NT2/D1 (cell line): ENCODE measurements around the gene IGLL5.

ENCODE experiments used
- DNase-seq: peaks from one replicate; pipeline ENCODE4 v3.0.0-alpha.2; 2011; ENCODE audit warnings: low read depth, low spot score
- H3K27me3 ChIP-seq: 2 replicates; pipeline ENCODE4 v1.6.0; 2011; ENCODE audit warnings: mild to moderate bottlenecking; ENCODE audit not compliant: insufficient read length, insufficient read depth
- H3K36me3 ChIP-seq: 2 replicates; pipeline ENCODE4 v1.6.1; 2011; ENCODE audit warnings: mild to moderate bottlenecking, low read length, mixed read lengths; ENCODE audit not compliant: insufficient read depth, insufficient read length
- H3K4me1 ChIP-seq: 2 replicates; pipeline ENCODE4 v1.5.1; 2011; ENCODE audit not compliant: insufficient read depth, insufficient read length
- H3K4me3 ChIP-seq: 2 replicates; pipeline ENCODE4 v1.5.1; 2011; ENCODE audit warnings: low read depth; ENCODE audit not compliant: insufficient read length
- H3K9ac ChIP-seq: 2 replicates; pipeline ENCODE4 v1.6.0; 2011; ENCODE audit warnings: low read depth; ENCODE audit not compliant: insufficient read length
- H3K9me3 ChIP-seq: 2 replicates; pipeline ENCODE4 v1.5.1; 2011; ENCODE audit warnings: mild to moderate bottlenecking, low read length; ENCODE audit not compliant: insufficient read depth
- SUZ12 ChIP-seq: IDR thresholded peaks from 2 replicates; pipeline ENCODE4 v1.6.1; 2011; ENCODE audit not compliant: insufficient read length, insufficient read depth; ENCODE audit errors: extremely low read depth
- YY1 ChIP-seq: IDR thresholded peaks from 2 replicates; pipeline ENCODE4 v1.6.1; 2011; ENCODE audit not compliant: insufficient read length, insufficient read depth
- ZNF274 ChIP-seq: IDR thresholded peaks from 2 replicates; pipeline ENCODE4 v1.6.1; 2011; ENCODE audit warnings: mild to moderate bottlenecking, low read depth, low read length

IGLL5 gene

DNA sequence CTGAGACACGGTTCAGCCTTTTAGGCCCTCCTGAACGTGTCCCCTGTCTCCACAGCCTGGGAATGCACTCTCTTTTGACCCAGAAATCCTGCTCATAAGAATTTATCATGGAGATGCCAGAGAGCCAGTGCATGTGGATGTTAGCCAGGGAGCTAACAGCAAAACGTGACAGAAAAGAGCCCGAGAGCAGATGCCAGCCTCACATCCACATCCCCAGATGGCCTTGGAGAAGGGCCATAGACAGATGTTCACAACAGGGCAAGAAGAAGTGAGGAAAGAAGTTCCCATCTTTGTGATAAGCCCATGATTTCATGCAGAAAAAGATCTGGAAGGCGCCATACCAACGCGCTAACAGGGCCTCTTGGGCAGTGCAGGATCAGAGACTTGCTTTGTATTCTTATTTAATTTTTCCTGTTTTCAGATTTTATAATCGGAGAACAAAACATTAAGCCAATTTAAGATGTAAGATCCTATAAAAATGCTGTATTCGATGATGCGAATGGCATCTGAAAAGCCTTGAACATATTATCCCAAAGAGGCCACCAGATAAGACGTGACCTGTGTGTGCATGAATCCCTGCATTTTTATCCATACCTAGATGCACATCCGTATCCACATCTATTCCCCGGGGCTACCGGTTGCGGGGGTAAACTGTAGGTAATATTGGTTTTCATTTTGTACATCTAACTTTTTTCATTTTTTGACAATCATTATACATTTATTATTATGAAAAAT lies 48.7 kb downstream of the IGLL5 start:
- Histone ChIP-seq H3K9me3 (no peaks in the 10 kb centered on the region), H3K9ac (no peak overlapping the region), H3K4me3 (no peak overlapping the region), H3K27me3 (peaks cover 96% of the 10 kb centered on the region), H3K4me1 (no peaks in the 10 kb centered on the region), H3K36me3 (no peaks in the 10 kb centered on the region)
- no peak for DNase-seq
- TF ChIP-seq SUZ12 (no peak), YY1 (no peak), ZNF274 (no peak)

- no peak overlapping the region for H3K9ac ChIP-seq
- no peak overlapping the region for H3K4me3 ChIP-seq
- peaks cover 96% of the 10 kb centered on the region for H3K27me3 ChIP-seq
- H3K36me3 ChIP-seq: no peaks in the 10 kb centered on the region
- H3K9me3 ChIP-seq: no peaks in the 10 kb centered on the region
- TF ChIP-seq YY1 (no peak), ZNF274 (no peak), SUZ12 (no peak)
- no peak for DNase-seq
- H3K4me1 ChIP-seq: no peaks in the 10 kb centered on the region
Measured at GRCh38 chr22:22936915-22937656, 49.5 kb downstream of the IGLL5 start.

DNA sequence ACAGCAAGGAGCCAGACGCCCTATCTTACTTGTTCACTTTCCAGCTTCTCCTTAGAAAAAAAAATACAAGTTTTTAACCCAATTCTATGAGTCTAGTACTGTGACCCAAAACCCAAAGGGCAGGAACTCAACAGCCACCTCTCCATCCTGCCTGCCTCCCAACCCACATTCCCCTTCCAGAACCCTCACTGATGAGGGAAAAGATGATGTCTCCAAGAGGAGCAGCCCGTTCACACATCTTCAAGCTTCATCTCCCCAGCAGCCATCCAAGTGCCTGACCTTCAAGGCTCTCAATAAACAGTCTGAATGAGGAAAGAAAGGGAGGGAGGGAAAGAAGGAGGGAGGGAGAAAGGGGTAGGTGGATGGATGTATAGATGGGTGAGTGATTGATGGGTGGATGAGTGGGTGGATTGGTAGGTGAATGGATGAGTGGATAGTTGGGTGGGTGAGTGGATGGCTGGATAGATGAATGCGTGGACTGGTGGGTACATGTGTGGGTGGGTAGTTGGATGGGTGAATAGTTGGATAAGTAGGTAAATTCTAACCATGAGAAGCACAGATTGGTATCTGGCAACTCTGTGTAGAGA lies 50.4 kb downstream of the IGLL5 start:
- no peak overlapping the region for H3K9ac ChIP-seq
- no peaks in the 10 kb centered on the region for H3K9me3 ChIP-seq
- no peaks in the 10 kb centered on the region for H3K36me3 ChIP-seq
- no peak overlapping the region for H3K4me3 ChIP-seq
- no peak for TF ChIP-seq SUZ12
- TF ChIP-seq ZNF274: no peak
- TF ChIP-seq YY1: no peak
- H3K27me3 ChIP-seq: peaks cover 96% of the 10 kb centered on the region
- no peak for DNase-seq
- no peaks in the 10 kb centered on the region for H3K4me1 ChIP-seq

DNA sequence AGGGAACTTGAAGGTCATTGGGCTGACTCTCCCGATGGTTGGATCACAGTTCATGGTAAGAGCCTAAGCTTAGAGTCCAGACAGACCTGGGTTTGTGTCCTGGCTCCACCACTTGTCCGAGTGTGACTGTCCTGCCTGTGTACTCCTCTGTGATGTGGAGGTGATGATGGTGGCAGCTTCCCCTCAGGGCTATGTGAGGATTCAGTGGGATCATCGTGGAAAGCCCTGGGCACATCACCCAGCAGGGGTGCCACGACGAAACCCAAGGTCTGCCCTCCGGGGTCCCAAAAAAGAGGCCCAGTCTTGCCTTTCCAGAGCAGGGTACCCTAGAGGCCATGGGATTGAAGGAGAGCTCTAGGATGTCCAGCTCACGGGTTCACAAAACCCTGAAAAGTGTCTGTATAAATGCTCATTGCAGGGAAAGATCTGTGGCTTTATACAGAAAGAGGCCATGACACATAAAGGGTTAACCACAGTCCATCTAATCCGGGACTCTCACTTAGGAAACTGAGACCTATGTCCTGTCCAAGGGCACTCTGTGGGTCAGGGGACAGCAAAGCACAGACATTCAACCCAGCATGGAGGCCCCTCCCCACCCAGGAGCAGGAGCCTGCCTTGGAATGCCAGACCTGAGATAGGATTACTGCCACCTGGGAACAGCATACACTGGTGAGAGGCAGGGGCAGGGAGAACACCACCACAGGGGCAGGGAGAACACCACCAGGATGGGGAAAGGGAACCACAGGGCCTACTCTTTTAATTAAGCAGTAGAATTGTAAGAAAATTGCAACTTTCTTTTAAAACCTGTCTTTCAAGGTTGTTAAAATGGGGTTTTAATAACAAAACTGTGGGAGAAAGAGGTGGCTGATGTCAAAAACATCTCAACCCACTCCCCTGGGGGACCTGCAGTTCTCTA lies 51.3 kb downstream of the IGLL5 start:
- Histone ChIP-seq H3K27me3 (peaks cover 96% of the 10 kb centered on the region), H3K4me1 (no peaks in the 10 kb centered on the region), H3K9me3 (no peaks in the 10 kb centered on the region), H3K9ac (no peak overlapping the region), H3K36me3 (no peaks in the 10 kb centered on the region), H3K4me3 (no peak overlapping the region)
- TF ChIP-seq ZNF274 (no peak), YY1 (no peak), SUZ12 (no peak)
- no peak for DNase-seq

DNA sequence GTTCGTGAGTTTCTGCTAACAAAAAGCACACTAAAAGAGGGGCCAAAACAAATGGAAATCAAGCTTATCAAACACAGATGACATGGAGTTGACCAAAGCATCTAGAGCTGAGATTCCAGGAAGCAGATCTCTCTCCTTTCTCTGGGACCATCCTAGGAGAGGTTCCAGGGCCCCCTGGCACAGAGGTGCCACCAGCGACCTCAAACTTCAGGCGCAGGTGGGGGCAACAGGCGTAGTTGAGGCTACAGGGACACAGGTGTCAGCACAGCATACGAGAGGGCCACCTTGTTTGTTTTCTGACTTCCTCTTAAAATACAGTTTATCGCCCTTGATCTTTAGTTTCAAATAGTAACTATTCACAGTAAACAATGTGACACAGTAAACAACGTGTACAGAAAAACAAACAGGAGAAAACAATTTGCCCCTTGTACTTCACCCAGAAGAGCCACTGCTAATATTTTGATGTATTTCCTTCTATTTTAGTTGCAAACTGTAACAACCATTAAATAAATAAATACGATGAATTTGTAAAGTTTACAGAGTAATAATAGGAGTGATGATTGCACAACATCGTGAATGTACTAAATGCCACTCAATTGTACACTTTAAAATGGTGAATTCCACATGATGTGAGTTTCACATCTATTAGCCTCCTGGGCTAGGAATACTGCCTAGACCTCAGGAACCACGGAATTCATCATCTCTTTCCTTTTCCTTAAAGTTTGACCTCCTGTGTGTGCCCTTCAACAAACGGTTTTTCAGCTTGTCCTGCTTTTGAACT lies 52.2 kb downstream of the IGLL5 start:
- no peak for DNase-seq
- Histone ChIP-seq H3K4me3 (no peak overlapping the region), H3K4me1 (no peaks in the 10 kb centered on the region), H3K9me3 (no peaks in the 10 kb centered on the region), H3K9ac (no peak overlapping the region), H3K27me3 (peaks cover 98% of the 10 kb centered on the region), H3K36me3 (no peaks in the 10 kb centered on the region)
- TF ChIP-seq SUZ12 (no peak), ZNF274 (no peak), YY1 (no peak)

DNA sequence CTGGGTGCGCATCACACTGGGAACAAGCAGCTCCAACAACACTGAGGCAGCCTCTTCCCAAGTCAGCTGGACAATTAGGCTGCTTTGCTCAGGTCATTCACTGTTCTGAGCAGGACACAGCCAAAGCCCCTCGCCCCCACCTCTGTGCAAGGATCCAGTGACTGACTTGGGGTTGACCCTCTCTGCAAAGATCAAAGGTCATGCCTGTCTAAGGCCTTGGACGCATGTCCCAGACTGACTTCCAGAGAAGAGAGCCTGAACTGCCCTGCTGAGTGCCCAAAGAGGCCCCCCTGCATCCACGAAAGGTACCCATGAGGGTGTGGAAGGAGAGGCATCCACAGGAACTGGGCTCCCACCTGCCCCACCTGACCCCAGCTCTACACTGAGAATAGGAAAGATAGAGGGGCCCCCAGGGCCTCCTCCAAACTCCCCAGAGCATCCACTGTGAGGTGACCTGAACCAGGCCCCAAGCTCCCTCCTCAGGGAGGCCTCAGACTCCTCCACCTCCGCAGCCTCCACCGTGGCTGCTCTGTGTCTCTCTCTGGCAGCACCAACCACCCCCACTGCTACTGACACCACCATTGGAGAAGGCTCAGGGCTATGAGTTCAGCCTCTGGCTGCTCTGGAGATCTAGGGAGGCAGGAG lies 53.5 kb downstream of the IGLL5 start:
- H3K9ac ChIP-seq: no peak overlapping the region
- no peaks in the 10 kb centered on the region for H3K9me3 ChIP-seq
- H3K27me3 ChIP-seq: peaks cover 99% of the 10 kb centered on the region
- no peaks in the 10 kb centered on the region for H3K4me1 ChIP-seq
- H3K36me3 ChIP-seq: no peaks in the 10 kb centered on the region
- no peak for DNase-seq
- H3K4me3 ChIP-seq: no peak overlapping the region
- TF ChIP-seq ZNF274 (no peak), SUZ12 (no peak), YY1 (no peak)
